Myocyte (in vitro differentiated cells): ENCODE results near the gene UST. TPM values are rescaled to one million over a fixed set of nuclear protein-coding genes. Genes with fewer than 3 reads are reported as not detected.
"Not testable (repeated sequence)": the region's sequence is repeated elsewhere in the genome, so short reads cannot be mapped to it uniquely, and the experiment has no call there.

Experiments
- DNase-seq: peaks from one replicate; pipeline ENCODE4 v3.0.0-alpha.2; 2012; ENCODE audit warnings: low read depth
- total RNA-seq: library from RNA; depleted of rRNA; stranded (reverse); fragments of >200 nt; gene quantifications from 2 replicates; pipeline ENCODE4 v1.2.3, GENCODE V29; 2014

The UST gene
- total RNA-seq, 1 donor from 2014 or later = 10.7 TPM

GRCh38 chr6:148831531-148831930 lies 84.7 kb downstream of the UST start:
- no peak for DNase-seq

GRCh38 chr6:148835920-148836441 lies 89.2 kb downstream of the UST start:
- no peak for DNase-seq

- DNase-seq = no peak
Measured at GRCh38 chr6:148836751-148837150, 89.9 kb downstream of the UST start.

DNA sequence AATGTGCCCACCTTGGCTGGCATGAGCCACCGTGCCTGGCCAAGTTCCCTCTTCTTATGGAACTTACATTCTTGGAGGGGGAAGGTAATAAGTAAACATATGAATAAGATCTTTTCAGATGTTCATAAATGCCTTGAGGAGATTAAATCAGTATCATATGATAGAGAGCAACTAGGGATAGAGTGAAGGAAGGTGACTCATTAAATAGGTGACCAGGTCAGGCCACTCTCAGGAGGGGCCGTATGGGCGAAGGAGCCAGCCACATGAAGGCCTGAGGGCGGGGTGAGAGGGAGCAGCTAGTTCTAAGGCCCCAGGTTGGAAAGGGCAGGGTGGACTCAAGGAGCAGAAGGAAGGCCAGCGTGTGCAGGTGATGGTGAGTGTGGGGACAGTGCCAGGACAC lies 91.1 kb downstream of the UST start:
- DNase-seq = no peak

- no peak for DNase-seq
Measured at GRCh38 chr6:148839044-148839443, 92.2 kb downstream of the UST start.

DNA sequence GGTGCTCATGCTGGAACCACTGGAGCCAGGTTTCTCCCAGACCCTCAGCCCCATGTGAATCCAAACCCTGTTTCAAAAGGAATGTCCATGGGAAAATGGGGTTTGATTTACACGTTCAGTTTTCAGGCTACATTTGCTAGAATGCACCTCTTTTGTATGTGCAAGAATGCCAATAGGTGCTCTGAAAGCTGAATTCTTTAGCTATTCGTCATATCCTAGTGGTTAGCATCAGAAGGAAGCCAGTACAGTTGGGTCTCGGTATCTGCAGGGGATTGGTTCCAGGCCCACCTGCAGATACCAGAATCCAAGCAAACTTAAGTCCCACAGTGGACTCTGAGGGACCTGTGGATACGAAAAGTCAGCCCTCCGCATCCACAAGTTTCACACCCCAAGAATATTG lies 93.4 kb downstream of the UST start:
- no peak for DNase-seq

- DNase-seq = no peak
Measured at GRCh38 chr6:148842296-148843019, 95.6 kb downstream of the UST start.

- DNase-seq = no peak
Measured at GRCh38 chr6:148845464-148845863, 98.6 kb downstream of the UST start.

DNA sequence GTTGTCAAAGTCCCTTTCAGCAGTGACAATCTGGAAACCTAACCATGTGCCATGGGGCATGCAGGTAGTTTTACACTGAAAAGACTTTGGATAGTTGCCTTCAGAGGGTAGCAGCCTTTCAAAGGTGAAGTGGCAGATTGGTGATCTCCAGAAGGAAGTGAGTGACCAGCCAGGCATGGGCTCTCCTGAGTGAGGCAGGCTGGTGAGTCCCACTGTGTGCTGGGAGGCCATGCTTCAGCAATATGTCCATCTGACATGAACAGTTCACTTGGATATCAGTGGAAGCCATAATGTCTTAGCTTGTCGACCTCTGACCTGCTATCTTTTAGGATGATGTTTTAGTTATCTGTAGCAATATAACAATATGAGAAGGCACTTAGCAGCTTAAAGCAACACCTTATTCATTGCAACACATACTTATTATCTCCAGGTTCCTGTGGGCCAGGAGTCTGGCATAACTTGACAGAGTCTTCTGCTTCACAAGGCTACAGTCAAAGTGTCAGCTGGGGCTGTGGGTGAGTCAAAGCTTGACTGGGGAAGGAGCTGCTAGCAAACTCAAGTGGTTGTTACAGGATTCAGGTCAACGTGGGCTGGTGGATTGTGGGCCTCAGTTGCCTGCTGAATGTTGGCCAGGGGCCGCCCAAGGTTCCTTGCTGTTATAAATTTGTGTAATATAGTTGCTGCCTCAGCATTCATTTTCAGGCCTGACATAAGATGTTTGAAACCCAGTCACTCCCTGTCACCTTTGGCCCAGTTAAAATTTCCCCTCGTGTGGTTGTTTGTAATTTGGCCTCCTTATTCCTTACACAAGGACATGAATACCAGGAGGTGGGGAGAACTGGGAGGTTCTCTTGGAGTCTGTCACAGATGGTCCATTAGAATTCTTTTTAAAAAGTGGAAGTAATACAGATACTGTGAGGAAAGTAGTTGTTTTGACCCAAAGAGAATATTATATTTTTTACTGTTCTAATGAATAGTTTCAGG lies 100.2 kb downstream of the UST start:
- DNase-seq = peak; percentile 34

DNA sequence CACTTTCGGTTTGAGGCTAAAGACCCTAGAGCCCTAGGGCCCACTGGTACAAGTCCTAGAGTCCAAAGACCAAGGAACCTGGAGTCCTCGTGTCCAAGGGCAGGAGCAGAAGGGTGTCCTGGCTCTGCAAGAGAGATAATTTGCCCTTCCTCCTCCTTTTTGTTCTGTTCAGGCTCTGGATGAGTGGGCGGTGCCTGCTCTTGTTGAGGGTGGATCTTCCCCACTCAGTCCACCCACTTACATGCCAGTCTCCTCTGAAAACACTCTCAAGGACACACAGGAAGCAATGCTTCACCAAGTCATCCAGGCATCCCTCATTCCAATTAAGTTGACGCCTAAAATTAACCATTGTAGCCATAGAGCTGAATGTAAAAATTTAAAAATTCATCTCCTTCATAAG lies 102.1 kb downstream of the UST start:
- DNase-seq = no peak

GRCh38 chr6:148849449-148849848 lies 102.6 kb downstream of the UST start:
- not testable (repeated sequence) for DNase-seq

DNA sequence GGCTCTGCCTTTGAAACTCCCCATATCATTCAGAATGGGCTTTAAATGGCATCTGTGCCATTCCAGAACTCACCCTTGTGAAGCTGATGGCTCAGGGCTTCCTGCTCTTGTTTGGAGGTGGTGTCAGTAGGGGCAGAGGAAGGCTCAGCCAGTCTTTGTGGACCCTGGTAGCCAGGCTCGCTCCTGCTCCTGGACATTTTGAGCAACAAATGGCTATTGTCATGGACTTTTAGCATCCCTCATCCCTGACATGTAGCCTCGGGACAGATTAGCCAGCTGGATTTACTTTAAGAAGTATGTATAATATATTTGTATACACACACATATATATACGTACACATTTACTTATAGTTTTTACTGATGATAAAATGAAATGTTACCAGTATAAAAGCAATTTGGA lies 104.1 kb downstream of the UST start:
- DNase-seq = no peak

- DNase-seq = no peak
Measured at GRCh38 chr6:148851683-148852556, 105.1 kb downstream of the UST start.

DNA sequence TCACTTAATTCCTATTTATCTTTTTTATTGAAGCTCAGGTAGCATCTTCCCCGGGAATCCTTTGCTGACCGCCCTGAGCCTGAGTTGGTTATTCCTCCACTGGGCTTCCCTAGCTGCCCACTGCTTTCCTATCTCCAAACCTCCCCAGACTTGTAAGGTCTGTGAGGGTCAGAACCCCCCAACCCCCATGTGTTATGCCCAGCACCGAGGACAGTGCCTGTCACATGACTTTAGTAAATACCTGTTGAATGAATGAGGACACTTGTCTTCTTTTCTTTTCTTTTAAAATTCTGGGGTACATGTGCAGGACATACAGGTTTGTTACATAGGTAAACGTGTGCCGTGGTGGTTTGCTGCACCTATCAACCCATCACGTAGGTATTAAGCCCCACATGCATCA lies 105.9 kb downstream of the UST start:
- DNase-seq = no peak

- not testable (repeated sequence) for DNase-seq
Measured at GRCh38 chr6:148853113-148853512, 106.3 kb downstream of the UST start.

- DNase-seq = peak; percentile 75
Measured at GRCh38 chr6:148854096-148854495, 107.3 kb downstream of the UST start.

DNA sequence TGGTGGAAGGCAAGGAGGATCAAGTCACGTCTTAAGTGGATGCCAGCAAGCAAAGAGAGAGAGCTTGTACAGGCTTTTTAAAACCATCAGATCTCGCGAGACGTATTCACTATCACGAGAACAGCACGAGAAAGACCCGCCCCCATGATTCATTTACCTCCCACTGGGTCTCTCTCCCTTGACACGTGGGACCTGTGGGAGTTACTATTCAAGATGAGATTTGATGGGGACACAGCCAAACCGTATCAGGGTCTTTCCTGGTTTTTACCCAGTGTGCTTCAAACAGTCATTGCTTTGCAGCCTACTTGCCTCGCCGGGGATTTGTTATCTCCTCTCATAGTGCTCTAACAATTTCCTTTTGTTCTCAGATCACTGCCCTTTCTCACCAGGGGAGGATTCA lies 108.2 kb downstream of the UST start:
- DNase-seq = no peak

- no peak for DNase-seq
Measured at GRCh38 chr6:148855744-148856143, 108.9 kb downstream of the UST start.

DNA sequence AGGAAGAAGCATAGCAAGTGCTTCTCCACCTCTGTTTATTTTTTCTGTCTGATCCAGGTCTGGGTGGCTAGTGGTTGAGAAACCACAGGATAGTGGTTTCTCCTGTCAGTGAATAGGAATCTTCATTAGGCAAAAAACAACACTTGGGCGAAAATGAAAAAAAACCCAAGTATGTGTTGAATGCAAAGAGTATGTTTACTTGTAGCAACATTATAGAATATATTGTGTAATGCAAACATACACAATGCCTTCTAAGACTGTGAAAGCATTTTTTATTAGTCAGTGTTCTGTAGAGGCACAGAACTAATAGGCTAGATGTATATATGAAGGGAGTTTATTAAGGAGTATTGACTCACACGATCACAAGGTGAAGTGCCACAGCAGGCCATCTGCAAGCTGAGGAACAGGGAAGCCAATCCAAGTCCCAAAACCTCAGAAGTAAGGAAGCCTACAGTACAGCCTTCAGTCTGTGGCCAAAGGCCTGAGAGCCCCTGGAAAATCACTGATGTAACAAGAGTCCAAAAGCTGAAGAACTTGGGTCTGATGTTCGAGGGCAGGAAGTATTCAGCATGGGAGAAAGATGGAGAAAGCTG lies 111.1 kb downstream of the UST start:
- DNase-seq = peak; percentile 83

DNA sequence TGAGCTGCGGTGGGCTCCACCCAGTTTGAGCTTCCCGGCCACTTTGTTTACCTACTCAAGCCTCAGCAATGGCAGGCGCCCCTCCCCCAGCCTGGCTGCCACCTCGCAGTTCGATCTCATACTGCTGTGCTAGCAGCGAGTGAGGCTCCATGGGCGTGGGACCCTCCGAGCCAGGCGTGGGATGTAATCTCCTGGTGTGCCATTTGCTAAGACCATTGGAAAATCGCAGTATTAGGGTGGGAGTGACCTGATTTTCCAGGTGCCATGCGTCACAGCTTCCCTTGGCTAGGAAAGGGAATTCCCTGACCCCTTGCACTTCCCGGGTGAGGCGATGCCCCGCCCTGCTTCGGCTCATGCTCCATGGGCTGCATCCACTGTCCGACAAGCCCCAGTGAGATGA lies 117.3 kb downstream of the UST start:
- not testable (repeated sequence) for DNase-seq

- DNase-seq = no peak
Measured at GRCh38 chr6:148864941-148865340, 118.1 kb downstream of the UST start.
